ENCODE results near the gene KCNK15.

GRCh38 chr20:44790638-44791393, 45.2 kb downstream of the KCNK15 start:
- TF ChIP-seq EZH2 (IDR thresholded peaks at IDR 0.05; ENCODE audit: borderline replicate concordance, insufficient read depth, low read depth, low read length, poor library complexity, severe bottlenecking) (no peak), CTCF (IDR thresholded peaks at IDR 0.05) (no peak)
